GM18868 (cell line): ENCODE data around the gene GSK3B.
"Not testable (repeated sequence)": the region's sequence is repeated elsewhere in the genome, so short reads cannot be mapped to it uniquely, and the experiment has no call there.

Source experiments
- ATAC-seq: cut with Tn5 transposase; IDR thresholded peaks from one replicate; pipeline ENCODE4 v1.9.1; 2021; ENCODE audit warnings: mild to moderate bottlenecking, moderate library complexity; ENCODE audit not compliant: unreplicated experiment

The GSK3B gene

DNA sequence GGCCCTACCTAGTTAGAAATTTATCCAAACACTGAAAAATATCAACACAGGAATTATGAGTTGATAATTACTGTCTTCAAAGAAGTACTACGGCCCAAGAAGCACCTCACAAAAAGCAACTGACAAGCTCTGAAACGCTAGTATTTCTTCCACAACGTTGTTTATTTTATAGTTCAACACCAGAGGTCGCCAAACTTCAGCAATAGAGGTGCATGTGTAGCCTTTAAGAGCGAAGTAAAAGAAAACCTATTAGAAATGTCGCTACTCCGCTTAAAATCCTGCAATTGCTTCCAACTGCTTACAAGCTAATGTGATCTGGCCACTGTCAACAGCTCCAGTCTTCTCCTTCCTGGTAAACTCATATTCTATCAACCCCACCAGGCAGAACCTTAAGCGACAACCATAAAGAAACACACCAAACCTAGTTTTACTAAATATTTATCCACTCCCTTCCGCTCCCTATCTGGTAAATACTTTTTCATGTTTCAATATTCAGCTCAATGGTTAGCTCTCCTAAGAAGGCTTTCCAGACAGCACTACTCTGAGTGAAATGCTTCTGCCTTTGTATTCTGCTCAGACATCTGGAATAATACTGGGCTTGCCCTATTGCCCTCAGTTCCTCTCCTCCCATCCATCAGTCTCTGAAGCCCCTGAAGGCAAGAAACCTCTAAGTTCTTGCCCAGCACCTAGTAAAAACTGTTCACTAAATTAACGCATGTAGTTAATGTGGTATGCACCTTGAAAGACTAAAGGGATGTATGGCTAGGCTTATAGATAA lies 202.1 kb downstream of the GSK3B start:
- ATAC-seq: peak; percentile 81

DNA sequence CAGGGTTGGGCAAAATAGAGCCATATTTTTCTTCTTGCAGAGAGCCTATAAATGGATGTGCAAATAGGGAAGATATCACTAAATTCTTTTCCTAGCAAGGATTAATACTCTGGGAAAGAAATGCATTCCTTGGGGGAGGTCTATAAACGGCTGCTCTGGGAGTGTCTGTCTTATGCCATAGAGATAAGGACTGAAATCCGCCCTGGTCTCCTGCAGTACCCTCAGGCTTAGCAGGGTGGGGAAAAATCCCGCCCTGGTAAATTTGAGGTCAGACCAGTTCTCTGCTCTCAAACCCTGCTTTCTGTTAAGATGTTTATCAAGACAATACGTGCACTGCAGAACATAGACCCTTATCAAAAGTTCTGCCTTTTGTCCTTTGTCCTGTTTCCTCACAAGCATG lies 205.6 kb downstream of the GSK3B start:
- not testable (repeated sequence) for ATAC-seq

DNA sequence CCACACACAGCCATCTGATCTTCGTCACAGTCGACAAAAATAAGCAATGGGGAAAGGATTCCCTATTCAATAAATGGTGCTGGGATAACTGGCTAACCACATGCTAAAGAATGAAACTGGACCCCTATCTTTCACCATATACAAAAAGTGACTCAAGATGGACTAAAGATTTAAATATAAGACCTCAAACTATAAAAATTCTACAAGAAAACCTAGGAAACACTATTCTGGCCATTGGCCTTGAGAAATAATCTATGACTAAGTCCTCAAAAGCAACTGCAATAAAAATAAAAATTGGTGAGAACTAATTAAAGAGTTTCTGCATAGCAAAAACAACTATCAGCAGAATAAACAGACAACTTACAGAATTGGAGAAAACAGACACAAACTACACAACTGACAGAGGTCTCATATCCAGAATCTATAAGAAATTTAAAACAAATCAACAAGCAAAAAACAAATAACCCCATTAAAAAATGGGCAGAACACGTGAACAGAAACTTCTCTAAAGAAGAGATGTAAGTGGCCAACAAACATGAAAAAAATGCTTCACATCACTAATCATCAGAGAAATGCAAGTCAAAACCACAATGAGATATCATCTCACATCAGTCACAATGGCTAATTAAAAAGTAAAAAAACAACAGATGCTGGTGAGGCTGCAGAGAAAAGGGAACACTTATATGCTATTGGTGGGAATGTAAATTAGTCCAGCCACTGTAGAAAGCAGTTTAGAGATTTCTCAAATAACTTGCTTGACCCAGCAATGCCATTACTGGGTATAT lies 208.3 kb downstream of the GSK3B start:
- ATAC-seq: no peak

DNA sequence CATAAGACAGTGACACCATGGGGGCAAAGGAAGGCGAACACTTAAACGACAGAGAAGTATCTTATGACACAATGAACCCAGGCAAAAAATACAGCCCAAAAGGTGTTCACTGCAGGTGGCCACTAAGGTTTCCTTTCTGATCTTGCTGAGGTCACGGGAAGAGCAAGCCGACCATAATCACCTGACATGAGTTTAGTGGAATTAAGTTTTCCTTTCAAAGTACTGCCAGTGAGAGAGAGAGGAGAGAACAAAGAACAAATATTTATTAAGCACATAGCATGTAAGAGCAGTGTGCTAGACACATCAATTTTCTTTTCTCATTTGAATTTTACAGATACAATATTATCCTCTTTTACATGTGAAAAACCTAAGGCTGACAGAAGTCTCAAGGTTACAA lies 210.1 kb downstream of the GSK3B start:
- no peak for ATAC-seq

DNA sequence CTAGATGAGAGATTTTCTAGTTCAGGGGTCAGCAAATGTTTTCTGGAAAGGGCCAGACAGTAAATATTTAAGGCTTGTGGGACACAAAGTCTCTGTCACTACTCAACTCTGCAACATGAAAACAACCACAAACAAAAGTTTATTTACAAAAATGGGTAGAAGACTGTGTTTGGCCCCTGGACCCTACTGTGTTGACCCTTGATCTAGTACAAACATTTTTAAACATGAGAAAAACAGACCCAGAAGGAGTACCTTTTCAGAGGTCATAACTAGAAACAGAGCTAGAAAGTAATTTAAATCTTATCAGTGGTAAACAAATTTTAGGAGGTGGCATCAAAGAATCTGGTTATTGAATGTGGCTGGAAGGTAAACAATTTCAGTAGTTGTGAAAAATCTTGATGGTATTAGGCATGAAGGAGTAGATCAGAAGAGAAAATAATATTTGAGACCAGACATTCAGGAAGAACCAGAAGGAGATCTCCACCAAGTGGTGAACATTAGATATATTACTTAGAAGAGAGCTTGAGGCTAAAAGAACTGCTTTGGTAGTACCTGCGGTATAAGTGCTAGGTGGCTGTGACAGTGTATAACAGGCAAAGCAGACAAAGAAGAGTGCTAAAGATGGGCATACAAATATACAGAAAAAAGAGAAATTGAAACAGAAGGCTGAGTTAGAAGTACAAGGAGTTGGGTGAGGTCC lies 210.6 kb downstream of the GSK3B start:
- ATAC-seq: no peak

DNA sequence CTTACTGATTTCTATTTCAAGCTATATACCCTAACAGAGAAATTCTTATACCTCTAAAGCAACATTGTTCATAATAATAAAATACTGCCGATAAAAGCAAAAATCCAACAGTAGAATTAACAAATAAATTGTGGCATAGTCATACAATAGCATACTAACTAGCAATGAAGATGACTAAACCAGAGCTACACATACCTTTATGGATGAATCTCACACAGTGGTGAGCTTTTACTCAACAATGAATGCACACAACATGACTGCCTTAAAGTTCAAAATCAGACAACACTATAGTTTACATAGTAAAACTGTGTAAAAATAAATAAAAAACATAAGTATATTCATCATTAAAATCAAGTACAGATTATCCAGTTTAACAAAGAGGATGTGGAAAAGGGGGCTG lies 213.3 kb downstream of the GSK3B start:
- no peak for ATAC-seq

DNA sequence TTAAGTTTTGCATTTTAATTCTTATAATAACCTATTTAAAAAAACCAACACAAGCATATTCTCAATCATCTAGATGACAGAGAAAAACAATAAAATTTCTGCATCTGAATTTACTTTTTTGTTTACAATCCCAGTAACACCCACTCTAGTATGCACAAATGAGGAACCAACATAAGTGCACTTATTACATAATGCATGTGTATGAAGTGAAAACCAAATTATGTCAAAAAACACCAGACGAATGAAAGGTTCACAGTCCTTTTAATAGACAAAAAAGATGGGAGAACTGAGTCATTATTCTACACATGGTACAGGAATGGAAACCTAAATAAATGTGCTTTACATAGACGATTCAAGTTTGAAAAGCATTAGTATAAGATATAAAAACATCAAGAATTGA lies 220.6 kb downstream of the GSK3B start:
- no peak for ATAC-seq

DNA sequence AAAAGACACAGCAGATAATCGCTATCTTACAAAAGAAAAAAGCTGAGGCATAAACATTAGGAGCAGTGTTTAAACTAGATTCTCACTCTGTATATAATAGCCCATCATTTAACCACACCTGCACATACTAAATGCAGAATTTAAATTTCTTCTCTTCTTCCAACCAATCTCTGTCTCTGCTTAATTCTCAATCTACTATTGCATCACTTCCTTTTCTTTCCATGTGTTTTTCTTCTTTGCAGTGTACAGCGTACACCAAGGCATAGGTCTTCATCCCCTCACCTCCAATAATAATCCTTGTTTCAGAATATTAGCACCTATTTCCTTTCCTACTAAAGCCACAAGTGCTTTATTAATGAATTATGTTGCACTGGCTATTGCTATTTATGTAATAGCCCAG lies 221.5 kb downstream of the GSK3B start:
- no peak for ATAC-seq

DNA sequence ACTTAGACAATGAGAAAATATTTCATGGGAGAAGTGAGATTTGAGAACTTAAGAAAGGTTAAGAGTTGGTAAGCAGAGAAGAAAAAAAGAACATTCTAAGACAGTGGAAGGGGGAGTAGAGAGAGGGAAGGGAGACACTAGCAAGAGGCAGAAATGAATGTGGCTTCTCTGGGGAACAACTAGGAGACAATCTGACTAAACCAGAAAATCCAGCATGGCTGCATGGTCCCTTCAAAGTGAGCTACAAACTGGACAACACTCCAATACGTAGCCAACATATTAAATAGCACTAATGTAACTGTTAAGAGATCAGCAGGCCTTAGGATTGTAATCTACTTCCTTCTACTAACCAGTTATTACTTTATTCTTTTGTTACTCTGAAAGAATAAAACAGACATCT lies 222.7 kb downstream of the GSK3B start:
- no peak for ATAC-seq

DNA sequence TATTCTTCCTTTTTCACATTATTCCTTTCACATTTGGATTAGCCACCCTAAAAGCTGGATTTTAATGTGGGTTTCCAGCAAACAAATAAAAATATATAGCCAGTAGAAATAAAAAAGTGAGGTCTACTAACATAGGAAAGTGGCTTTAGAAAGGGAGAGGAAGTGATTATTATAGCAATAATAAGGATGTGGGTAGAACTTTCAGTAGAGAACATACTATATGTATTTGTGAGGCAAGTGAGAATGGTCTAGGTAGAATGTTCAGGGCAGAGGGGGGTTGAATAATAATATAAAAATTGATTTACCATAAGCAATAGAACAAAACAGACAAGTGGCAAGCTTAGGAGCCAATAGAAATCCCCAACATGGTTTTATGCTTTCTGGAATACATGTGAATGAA lies 223.7 kb downstream of the GSK3B start:
- ATAC-seq: peak; percentile 72

DNA sequence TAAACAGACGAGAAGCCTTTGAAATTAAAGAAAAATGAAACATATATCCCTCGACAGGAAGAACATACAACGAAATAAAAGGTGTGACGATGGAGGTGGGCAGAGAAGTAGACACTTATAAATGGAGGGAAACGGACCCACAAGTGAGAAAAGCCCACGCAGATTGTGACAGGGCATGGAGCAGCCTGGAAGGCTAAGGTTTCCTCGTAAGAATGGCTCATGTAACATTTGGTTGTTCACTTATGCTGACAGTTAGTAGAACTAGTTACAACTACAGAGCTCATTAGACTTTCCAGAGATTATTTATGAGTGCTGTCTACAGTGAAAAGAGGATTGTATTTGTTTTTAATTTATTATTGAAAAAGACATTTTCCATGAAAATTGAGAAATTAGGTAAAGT lies 229.8 kb downstream of the GSK3B start:
- no peak for ATAC-seq

DNA sequence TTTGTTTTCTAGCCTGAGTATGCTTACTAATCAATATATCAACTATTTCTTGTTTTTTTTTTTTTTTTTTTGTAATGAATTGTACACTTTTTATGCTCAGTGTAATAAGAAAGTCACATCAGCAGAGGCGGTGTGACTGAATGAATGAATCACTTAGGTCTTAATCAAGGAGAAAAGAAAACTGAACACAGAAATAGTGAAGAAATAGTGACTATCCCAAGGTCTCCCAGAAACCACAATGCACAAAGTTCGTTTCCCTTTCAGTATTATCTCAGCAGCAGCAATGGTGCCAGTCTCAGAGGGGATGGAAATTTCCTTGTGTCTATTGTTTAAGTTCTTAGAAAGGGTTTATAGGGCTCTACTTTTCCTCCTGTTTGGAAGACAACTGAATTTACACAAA lies 231.6 kb downstream of the GSK3B start:
- no peak for ATAC-seq

DNA sequence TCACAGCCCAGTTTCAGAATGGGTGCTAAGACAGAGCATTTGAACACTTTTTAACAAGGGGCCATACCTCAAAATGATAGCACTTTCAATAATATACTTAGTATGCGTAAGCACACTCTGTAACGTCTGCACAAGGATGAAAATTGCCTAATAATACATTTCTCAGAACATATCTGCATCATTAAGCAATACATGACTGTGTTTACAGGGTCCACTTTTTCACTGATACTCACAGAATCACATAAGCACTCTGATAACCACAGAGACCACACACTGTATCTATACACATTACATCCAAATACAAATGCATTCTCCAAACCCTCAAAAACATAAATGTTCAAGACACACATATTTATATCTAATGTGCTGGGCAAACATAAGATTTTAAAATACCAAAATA lies 232.6 kb downstream of the GSK3B start:
- ATAC-seq: no peak

DNA sequence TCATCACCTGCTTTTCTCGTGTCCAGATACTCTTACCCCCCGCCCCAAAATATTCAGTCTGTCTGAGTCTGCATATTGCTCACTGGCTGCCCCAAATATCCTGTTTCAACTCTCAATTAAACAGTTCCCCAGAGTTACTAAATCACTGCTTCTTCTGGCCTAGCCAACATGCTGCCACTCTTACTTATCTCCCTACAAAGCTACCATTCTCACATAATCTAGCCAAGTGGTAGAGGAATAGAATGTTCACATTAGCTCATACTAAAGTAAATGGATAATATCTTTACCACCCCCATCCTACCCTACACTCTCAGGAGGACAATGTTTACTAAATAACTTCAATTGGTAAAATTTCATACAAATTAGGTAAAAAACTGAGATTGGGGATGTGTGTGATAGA lies 234.5 kb downstream of the GSK3B start:
- ATAC-seq: no peak

DNA sequence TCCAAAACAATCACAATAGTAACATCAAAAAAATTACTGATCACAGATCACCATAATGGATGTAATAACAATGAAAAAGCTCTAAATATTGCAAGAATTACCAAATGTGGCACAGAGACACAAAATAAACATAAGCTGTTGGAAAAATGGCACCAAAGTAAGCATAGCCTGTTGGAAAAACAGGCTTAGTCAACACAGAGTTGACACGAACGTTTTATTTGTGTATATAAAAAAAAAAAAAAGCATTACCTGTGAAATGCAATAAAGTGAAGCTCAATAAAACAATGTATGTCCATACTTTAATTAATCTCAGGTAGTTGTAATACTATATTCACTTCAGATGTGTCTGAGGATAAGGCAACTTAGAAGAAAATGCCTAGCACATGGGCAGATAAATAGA lies 235.3 kb downstream of the GSK3B start:
- no peak for ATAC-seq

DNA sequence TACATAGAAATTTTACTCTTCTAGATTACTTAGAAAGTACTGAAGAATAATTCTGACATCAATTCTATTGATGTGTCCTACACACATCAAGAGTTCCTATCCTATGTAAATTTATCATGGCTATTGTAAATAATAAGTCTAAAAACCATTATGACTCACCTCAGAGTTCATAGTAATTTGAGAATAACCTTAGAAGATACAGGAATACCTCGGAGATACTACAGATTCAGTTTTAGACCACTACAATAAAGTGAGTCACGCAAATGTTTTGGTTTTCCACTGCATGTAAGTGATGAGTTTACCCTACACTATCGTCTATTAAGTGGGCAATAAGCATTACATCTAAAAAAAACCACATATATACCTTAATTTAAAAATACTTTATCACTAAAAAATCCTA lies 237.6 kb downstream of the GSK3B start:
- ATAC-seq: no peak

DNA sequence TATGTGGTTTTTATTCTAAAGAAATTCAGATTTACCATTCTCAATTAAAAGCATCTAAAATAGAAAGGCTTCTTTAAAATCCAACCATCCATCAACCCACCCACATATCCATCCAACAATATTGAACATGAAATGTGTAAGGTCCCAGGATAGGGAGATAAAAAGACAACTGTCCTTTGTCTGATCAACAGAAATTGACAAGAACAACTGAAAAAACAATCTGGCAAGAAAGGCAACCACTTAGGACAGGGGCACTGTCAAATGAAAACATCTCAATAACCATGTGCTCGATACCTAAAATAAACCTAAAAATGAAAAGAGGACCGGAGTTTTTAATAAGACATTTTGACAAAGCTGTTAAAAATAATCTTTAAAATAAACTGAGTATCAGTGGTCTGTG lies 245.1 kb downstream of the GSK3B start:
- ATAC-seq: no peak

DNA sequence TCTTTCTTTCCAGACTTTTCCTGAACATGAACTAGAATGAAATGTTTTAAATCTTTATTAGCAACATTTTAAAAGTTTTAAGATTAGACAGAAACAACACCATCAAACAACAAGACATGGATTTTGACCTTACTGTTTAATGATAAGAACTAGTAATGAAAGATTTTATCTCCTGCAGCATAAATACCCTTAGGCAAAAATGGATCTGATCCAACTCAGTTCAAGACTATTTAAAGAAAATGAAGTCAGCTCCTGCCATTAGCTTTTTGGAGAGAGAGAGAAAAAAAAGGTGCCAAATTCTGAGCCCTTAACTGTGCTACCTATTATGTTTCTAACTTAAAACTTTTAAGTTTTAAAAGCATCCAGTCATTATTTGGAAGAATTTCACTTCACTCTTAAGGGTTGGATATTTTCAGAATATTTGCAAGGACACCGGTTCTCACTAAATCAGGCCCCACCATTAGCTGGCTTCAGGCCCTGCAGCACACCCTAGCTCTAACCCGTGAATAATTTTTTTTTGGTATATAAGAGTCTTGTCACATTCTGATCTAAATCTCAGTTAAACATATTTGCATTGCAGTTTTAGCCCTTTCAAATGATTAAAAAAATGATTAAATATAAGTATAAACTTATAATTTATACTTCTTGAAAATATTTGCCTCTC lies 252.3 kb downstream of the GSK3B start:
- ATAC-seq: no peak

DNA sequence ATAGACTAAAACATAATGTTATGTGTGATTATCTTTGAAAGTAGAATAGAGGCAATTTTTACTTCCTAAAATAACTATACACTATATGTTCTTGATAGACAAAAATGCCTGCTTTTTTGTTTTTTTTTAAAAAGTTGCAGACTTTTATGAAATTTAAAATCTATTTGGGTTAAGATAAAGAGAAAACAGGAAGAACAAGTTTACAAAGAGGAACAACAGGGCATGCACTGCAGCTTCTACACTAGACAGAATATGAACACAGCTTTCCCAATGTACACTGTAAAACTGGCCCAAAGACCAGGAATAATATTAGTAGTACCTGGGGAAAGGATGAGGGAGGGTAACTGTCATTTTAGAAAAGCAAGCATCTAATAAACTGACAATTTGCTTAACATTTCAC lies 258.7 kb downstream of the GSK3B start:
- ATAC-seq: no peak

DNA sequence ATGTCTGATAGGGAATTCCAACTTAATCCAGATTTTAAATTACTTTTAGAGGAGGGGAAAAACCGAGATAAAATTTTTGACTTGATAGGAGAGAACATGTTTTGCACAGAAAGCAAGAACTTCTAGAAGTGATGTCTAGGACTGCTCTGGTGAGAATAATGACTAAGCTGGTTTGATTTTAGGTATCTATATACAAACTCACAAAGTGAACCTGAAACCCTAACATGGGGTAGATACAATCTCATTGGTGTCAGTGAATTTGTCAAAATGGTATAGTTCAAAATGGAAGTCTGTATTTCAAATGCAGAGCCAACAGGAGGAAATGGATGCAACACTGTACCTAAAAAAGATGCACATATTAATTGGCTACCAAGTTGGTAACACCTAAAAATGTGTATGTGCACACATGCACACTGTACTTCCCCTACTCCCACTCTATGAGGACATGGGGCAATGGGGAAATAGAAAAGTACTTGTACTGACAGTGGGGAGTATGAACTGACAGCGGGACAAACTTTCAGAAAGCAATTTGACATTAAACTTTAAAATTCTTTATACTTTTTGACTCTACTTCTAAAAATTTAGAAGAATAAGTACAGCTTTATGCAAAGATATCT lies 259.4 kb downstream of the GSK3B start:
- peak; percentile 74 for ATAC-seq

DNA sequence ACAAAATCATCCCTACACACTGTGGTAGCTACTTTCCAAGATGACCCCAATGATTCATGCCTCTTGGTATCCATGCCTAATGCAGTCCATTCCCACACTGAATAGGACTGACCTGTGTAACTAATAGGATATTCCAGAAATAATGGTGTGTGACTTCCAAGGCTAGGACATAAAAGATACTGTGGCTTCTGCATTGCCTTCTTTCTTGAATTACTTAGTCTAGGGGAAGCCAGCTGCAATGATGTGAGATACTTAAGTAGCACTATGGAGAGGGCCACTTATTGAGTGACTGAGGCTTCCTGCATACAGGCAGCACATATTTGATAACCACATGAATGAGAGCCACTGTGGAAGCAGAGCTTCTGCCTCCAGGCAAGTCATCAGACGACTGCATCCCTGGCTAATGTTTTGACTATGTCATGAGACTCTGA lies 262.3 kb downstream of the GSK3B start:
- ATAC-seq: no peak
